Retinal pigment epithelial cell (primary cell): ENCODE data around the gene CD247.

Experiments used
- DNase-seq: peaks from one replicate; pipeline ENCODE4 v3.0.0-alpha.2; 2010; ENCODE audit warnings: low read depth
- H3K4me3 ChIP-seq: 2 replicates; pipeline ENCODE4 v1.5.1; 2011; ENCODE audit warnings: mild to moderate bottlenecking, low read length, control low read depth, moderate library complexity
- TF ChIP-seq, protein P1 (sequence below): conservative IDR thresholded peaks from 2 replicates; pipeline ENCODE4 v1.5.1; 2011; ENCODE audit warnings: low read depth, low read length, control low read depth, inconsistent platforms

The CD247 gene

DNA sequence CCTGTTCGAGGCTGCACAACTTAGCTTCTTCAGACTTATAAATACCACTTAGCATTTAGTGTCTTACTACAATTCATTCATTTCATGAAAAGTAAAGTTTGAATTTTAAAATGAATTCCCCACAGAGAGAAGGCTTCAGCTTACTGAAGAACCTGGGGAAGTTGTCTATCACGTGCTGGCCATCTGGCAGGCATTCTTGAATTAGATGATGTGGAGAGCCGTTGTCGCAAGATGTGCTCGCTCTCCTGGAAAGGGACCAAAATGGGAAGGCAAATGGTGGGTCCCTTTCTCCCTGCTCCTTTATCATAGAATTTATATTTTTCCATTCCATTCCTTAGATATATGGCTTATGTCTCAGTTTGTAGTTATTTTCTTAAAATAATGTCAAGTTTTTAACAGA is 90.5 kb downstream of the CD247 start:
- no peak for DNase-seq
- H3K4me3 ChIP-seq: no peak overlapping the region

DNA sequence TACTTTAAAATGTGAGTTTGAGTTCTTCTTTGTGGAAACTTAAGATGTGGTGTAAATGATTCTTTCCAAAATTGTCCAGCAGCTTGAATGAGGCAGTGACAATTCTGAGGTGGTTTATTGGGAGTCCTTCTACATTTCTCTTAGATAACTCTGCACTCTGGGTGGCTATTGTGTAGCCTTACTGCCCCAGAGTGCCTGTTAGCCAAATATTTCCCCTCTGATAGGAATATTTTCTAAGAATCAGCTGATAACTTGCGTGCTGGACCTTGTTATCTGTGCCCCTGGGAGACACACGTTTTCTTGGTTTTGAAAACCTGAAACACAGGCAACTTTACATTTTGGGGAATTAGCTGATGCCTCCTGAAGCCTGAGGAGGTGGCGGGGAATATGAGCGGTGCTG is 91.6 kb downstream of the CD247 start:
- no peak for DNase-seq

More for the DNA sequence above, 90.5 kb downstream of the CD247 start:
- TF ChIP-seq, protein P1, sequence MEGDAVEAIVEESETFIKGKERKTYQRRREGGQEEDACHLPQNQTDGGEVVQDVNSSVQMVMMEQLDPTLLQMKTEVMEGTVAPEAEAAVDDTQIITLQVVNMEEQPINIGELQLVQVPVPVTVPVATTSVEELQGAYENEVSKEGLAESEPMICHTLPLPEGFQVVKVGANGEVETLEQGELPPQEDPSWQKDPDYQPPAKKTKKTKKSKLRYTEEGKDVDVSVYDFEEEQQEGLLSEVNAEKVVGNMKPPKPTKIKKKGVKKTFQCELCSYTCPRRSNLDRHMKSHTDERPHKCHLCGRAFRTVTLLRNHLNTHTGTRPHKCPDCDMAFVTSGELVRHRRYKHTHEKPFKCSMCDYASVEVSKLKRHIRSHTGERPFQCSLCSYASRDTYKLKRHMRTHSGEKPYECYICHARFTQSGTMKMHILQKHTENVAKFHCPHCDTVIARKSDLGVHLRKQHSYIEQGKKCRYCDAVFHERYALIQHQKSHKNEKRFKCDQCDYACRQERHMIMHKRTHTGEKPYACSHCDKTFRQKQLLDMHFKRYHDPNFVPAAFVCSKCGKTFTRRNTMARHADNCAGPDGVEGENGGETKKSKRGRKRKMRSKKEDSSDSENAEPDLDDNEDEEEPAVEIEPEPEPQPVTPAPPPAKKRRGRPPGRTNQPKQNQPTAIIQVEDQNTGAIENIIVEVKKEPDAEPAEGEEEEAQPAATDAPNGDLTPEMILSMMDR: no peak

DNA sequence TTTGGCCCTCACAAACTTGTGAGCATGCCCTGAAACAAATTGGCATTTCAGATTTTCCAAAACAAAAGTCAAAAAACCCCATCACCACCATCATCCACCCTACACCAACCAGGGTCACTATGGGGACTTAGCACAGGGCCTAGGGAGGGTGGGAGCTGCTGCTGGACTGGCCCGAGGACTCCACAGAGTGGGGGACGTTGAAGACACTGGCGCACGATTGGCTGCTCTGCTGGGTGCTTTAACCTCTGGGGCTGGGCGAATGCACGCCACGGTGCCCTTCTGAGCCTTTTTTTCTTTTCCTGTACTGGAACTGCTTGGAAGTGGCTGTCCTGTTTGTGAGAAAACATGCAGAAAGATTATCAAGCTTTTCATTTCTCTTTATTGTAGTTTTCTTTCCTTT is 92.8 kb downstream of the CD247 start:
- TF ChIP-seq, protein P1: no peak
- no peak overlapping the region for H3K4me3 ChIP-seq
- DNase-seq: no peak

More for the DNA sequence above, 91.6 kb downstream of the CD247 start:
- TF ChIP-seq, protein P1: no peak
- no peak overlapping the region for H3K4me3 ChIP-seq

DNA sequence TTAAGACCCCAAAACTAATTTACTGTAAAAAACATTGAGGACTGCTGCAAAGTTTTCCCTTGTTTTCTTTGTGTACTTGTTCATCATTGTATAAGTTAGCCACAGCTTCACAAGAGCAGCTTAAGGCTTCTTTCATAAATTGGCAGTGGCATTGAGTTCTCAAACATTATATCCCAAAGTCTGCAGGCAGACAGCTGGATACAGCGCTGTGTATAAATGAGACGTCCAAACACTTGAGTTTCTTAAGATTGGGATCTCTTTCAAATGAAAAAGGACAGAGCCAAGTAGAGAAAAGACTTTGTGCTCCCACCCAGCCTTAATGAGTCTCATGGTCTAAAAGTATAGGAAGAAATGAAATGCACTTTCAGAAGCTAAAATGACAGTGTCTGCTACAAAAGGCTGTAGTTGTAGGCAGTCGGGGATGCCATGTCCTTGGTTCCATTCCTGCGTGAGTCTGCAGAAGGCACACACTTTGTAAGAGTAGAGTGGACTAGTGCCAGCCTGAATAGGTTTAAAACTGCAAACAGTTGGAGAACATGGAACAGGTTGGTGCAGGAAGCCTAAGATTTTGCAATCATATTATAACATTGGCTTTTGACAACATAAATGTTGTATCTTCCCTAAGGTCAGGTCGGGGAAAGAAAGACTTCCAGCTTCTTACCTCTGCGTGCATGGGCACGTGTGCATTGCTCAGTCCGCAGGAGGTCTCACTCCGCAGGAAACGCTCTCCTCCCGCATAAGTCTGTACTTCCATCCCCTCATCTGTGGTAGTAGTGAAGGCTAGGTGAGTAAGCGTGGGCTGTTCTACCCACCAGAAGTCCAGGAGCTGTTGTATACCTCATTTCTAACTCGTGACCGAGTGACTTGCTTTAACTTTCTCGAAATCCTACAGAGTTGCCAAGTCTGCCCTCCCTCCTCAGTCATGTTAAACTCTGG is 94.4 kb downstream of the CD247 start:
- DNase-seq: no peak
- TF ChIP-seq, protein P1: no peak
- H3K4me3 ChIP-seq: no peak overlapping the region

DNA sequence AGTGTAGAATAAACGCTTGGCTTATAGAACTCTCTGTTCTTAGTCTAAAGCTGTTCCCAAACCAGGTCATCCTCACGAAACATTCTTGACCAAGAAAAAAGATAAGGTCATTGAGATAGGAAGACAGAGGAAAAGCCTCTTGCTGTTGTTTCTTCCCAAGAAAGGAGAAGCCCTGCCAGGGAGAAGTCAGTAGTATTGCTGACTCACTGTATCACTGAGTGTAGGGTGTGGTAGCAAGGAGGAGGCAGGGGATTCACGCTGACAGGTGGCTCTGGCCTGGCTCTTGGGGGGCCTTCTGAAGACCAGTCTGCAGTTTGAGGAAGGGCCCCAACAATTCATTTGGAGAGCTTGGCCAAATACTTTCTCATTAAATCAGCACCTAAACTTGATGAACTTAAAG is 97.8 kb downstream of the CD247 start:
- TF ChIP-seq, protein P1: no peak
- no peak overlapping the region for H3K4me3 ChIP-seq
- DNase-seq: no peak

DNA sequence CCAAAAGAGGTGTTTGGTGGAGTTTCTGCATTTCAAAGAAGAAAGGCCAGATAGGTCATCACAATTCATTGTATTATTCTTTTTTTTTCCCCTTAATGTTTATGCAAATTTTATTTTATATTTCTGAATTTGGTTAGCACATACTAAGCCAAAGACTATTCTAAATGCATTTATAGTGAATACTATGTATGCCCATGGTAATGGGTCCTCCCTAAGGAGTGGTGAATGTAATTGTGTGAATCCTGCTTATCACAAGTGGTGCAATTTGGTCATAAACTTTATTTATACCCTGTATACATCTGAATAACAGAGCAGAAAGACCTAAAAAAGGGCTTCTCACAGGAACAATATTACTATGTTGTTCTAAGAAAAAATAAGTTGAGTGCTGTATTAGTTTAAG is 99.1 kb downstream of the CD247 start:
- DNase-seq: no peak
- TF ChIP-seq, protein P1: no peak
- H3K4me3 ChIP-seq: no peak overlapping the region

DNA sequence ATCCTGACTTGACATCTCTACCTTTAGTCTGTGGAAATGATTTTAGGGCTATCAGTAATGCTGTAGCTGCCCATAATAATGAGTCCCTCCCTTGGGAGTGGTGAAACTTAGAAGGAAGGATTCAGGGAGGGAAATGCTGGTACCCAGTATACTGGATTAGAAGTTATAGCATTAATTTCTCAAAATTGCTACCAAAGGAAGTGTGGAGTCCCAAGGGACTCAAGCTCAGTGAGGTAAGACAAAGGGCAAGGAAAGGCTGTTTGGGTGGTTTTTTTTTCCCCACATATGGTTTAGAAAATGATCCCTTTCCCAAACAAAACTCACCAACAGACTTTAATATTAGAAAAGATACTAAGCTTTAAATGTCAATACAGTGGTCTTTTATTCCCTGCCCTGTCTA is 99.9 kb downstream of the CD247 start:
- H3K4me3 ChIP-seq: no peak overlapping the region
- TF ChIP-seq, protein P1: no peak
- no peak for DNase-seq
